SK-N-SH treated with all-trans-retinoic acid at 6 μM for 48 hours (cell line): ENCODE measurements around the gene ODAPH.

Experiments used
- ATAC-seq: fragments of 200-7000 bp; cut with Tn5 transposase; 3 replicates; pipeline ENCODE4 v1.9.1; 2020; ENCODE audit warnings: mild to moderate bottlenecking, moderate library complexity
- ARNTL ChIP-seq: fragments of 450-650 bp; formaldehyde crosslinking; IDR thresholded peaks from 2 replicates; pipeline ENCODE4 v1.5.0; 2020; ENCODE audit warnings: low read depth, mild to moderate bottlenecking, moderate library complexity, borderline replicate concordance
- BACH2 ChIP-seq: fragments of 250-450 bp; sonication (Bioruptor Pico); IDR thresholded peaks from 2 replicates; pipeline ENCODE4 v1.9.0; 2021; ENCODE audit warnings: mild to moderate bottlenecking, borderline replicate concordance
- CSDC2 ChIP-seq: fragments of 250-450 bp; sonication (Bioruptor Pico); IDR thresholded peaks from 2 replicates; pipeline ENCODE4 v1.5.0; 2020; ENCODE audit warnings: mild to moderate bottlenecking, moderate library complexity
- ESRRG ChIP-seq: fragments of 250-450 bp; sonication (Bioruptor Pico); IDR thresholded peaks from 2 replicates; pipeline ENCODE4 v1.6.1; 2021; ENCODE audit warnings: mild to moderate bottlenecking
- GLIS3 ChIP-seq: fragments of 250-450 bp; sonication (Bioruptor Pico); IDR thresholded peaks from 2 replicates; pipeline ENCODE4 v1.5.0; 2020; ENCODE audit warnings: mild to moderate bottlenecking, moderate library complexity
- ISL1 ChIP-seq: fragments of 250-450 bp; sonication (Bioruptor Pico); IDR thresholded peaks from 2 replicates; pipeline ENCODE4 v2.1.2; 2022; ENCODE audit warnings: mild to moderate bottlenecking, moderate library complexity
- OSR1 ChIP-seq: fragments of 250-450 bp; sonication (Bioruptor Pico); IDR thresholded peaks from 2 replicates; pipeline ENCODE4 v1.8.0; 2022; ENCODE audit warnings: moderate library complexity, mild to moderate bottlenecking, inconsistent platforms
- PATZ1 ChIP-seq: fragments of 250-450 bp; sonication (Bioruptor Pico); IDR thresholded peaks from 2 replicates; pipeline ENCODE4 v1.8.0; 2020; ENCODE audit warnings: mild to moderate bottlenecking, moderate library complexity, borderline replicate concordance
- POU6F1 ChIP-seq: fragments of 250-450 bp; sonication (Bioruptor Pico); IDR thresholded peaks from 2 replicates; pipeline ENCODE4 v1.8.0; 2021; ENCODE audit warnings: low read depth, mild to moderate bottlenecking, moderate library complexity, borderline replicate concordance
- PPARA ChIP-seq: fragments of 250-450 bp; sonication (Bioruptor Pico); IDR thresholded peaks from 2 replicates; pipeline ENCODE4 v1.5.0; 2020; ENCODE audit warnings: mild to moderate bottlenecking, borderline replicate concordance
- RARB ChIP-seq: fragments of 250-450 bp; sonication (Bioruptor Pico); IDR thresholded peaks from 2 replicates; pipeline ENCODE4 v1.8.0; 2021; ENCODE audit warnings: mild to moderate bottlenecking, moderate library complexity
- SNAI2 ChIP-seq: fragments of 250-450 bp; sonication (Bioruptor Pico); IDR thresholded peaks from 2 replicates; pipeline ENCODE4 v1.5.0; 2020; ENCODE audit warnings: mild to moderate bottlenecking, moderate library complexity
- TCF4 ChIP-seq: fragments of 250-450 bp; sonication (Bioruptor Pico); IDR thresholded peaks from 2 replicates; pipeline ENCODE4 v1.8.0; 2021; ENCODE audit warnings: mild to moderate bottlenecking, moderate library complexity, borderline replicate concordance
- TOX ChIP-seq: fragments of 250-450 bp; sonication (Bioruptor Pico); IDR thresholded peaks from 2 replicates; pipeline ENCODE4 v1.8.0; 2021; ENCODE audit warnings: mild to moderate bottlenecking, moderate library complexity, borderline replicate concordance
- TSHZ2 ChIP-seq: fragments of 250-450 bp; sonication (Bioruptor Pico); IDR thresholded peaks from 2 replicates; pipeline ENCODE4 v1.5.0; 2020; ENCODE audit warnings: mild to moderate bottlenecking, moderate library complexity
- ZC3H10 ChIP-seq: fragments of 250-450 bp; sonication (Bioruptor Pico); IDR thresholded peaks from 2 replicates; pipeline ENCODE4 v1.5.1; 2021; ENCODE audit warnings: mild to moderate bottlenecking, moderate library complexity
- ZFP3 ChIP-seq: fragments of 250-450 bp; sonication (Bioruptor Pico); IDR thresholded peaks from 2 replicates; pipeline ENCODE4 v1.5.0; 2020; ENCODE audit warnings: mild to moderate bottlenecking, moderate library complexity
- ZFP30 ChIP-seq: fragments of 450-650 bp; formaldehyde crosslinking; IDR thresholded peaks from 2 replicates; pipeline ENCODE4 v1.5.0; 2022; ENCODE audit warnings: mild to moderate bottlenecking, moderate library complexity
- ZNF565 ChIP-seq: fragments of 450-650 bp; formaldehyde crosslinking; conservative IDR thresholded peaks from 2 replicates; pipeline ENCODE4 v1.5.0; 2020; ENCODE audit warnings: low read depth, mild to moderate bottlenecking, moderate library complexity
- ZNF70 ChIP-seq: fragments of 450-650 bp; formaldehyde crosslinking; IDR thresholded peaks from 2 replicates; pipeline ENCODE4 v1.5.0; 2020; ENCODE audit warnings: mild to moderate bottlenecking, moderate library complexity
- ZNF8 ChIP-seq: fragments of 450-650 bp; formaldehyde crosslinking; IDR thresholded peaks from 2 replicates; pipeline ENCODE4 v1.5.0; 2020; ENCODE audit warnings: mild to moderate bottlenecking, moderate library complexity
- TF ChIP-seq, protein P1 (sequence below): fragments of 250-450 bp; sonication (Bioruptor Pico); IDR thresholded peaks from 2 replicates; pipeline ENCODE4 v1.5.1; 2020; ENCODE audit warnings: low read depth, mild to moderate bottlenecking, moderate library complexity

The ODAPH gene

DNA sequence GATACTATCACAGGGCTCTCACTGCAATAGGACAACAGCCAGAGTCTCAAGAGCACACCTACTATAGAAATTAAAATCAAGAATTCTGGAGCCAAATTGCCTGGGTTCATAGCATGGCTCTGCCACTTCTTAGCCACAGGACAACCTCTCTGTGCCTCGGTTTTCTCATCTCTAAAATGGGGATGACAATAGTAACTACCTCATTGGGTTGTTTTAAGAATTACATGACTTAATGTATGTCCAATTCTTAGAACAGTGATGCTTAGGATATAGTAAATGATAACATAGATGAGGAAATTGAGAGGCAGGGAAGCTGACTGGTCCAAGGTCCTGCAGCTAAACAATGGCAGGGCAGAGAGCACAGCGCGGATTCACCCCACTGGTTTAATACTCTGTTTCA is 11.0 kb upstream of the ODAPH start:
- no peak for ATAC-seq
- TF ChIP-seq ARNTL (no peak), ISL1 (CRISPR knock-in tag) (no peak), OSR1 (CRISPR knock-in tag) (no peak), TOX (CRISPR knock-in tag) (no peak), ZC3H10 (no peak), ZFP30 (no peak), GLIS3 (no peak), ESRRG (CRISPR knock-in tag) (no peak), RARB (CRISPR knock-in tag) (no peak), POU6F1 (CRISPR knock-in tag) (no peak), PPARA (CRISPR knock-in tag) (no peak), ZNF565 (CRISPR knock-in tag) (no peak), BACH2 (CRISPR knock-in tag) (no peak), PATZ1 (CRISPR knock-in tag) (no peak), ZFP3 (CRISPR knock-in tag) (no peak), SNAI2 (no peak), CSDC2 (CRISPR knock-in tag) (no peak)
- TF ChIP-seq, protein P1, sequence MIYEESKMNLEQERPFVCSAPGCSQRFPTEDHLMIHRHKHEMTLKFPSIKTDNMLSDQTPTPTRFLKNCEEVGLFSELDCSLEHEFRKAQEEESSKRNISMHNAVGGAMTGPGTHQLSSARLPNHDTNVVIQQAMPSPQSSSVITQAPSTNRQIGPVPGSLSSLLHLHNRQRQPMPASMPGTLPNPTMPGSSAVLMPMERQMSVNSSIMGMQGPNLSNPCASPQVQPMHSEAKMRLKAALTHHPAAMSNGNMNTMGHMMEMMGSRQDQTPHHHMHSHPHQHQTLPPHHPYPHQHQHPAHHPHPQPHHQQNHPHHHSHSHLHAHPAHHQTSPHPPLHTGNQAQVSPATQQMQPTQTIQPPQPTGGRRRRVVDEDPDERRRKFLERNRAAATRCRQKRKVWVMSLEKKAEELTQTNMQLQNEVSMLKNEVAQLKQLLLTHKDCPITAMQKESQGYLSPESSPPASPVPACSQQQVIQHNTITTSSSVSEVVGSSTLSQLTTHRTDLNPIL (CRISPR knock-in tag) = no peak

GRCh38 chr4:75545526-75545925 is 10.3 kb upstream of the ODAPH start:
- ATAC-seq = peak; percentile 15; the same call in 1 of the 3 replicates
- TF ChIP-seq ZFP3 (CRISPR knock-in tag) (no peak), ESRRG (CRISPR knock-in tag) (no peak), PPARA (CRISPR knock-in tag) (no peak), ZNF565 (CRISPR knock-in tag) (no peak), ZC3H10 (no peak), ZNF8 (no peak)
- TF ChIP-seq, protein P1 (CRISPR knock-in tag) = no peak

- TF ChIP-seq CSDC2 (CRISPR knock-in tag) (no peak), PATZ1 (CRISPR knock-in tag) (no peak), TCF4 (CRISPR knock-in tag) (no peak), ZNF8 (no peak), ZNF70 (CRISPR knock-in tag) (no peak), ZNF565 (CRISPR knock-in tag) (no peak), PPARA (CRISPR knock-in tag) (no peak), ARNTL (no peak), TOX (CRISPR knock-in tag) (no peak), ISL1 (CRISPR knock-in tag) (no peak), ZFP30 (no peak), TSHZ2 (no peak), ESRRG (CRISPR knock-in tag) (no peak), ZC3H10 (no peak), RARB (CRISPR knock-in tag) (no peak)
- TF ChIP-seq, protein P1 (CRISPR knock-in tag) = no peak
- TF ChIP-seq, all 23 proteins: peak for 0
These were observed 8.0 kb upstream of the ODAPH start for GRCh38 chr4:75547647-75548387.

More at GRCh38 chr4:75547647-75548387, 8.0 kb upstream of the ODAPH start:
- no peak; the same call in 1 of the 3 replicates for ATAC-seq
